Progenitor cell of endocrine pancreas (in vitro differentiated cells): ENCODE measurements around the gene EPM2AIP1. TPM values are rescaled to one million over a fixed set of nuclear protein-coding genes. Genes with fewer than 3 reads are reported as not detected.

Experiments used
- DNase-seq: peaks from one replicate; pipeline ENCODE4 v3.0.0; 2021; ENCODE audit warnings: low spot score; ENCODE audit not compliant: unreplicated experiment
- H3K27ac Mint-ChIP-seq: 2 replicates; pipeline ENCODE4 v1.8.0; 2021; ENCODE audit warnings: mild to moderate bottlenecking, moderate library complexity, mixed read lengths
- H3K27me3 Mint-ChIP-seq: 2 replicates; pipeline ENCODE4 v1.8.0; 2021; ENCODE audit warnings: mixed read lengths
- H3K36me3 Mint-ChIP-seq: 2 replicates; pipeline ENCODE4 v1.8.0; 2022; ENCODE audit warnings: mixed read lengths; ENCODE audit not compliant: insufficient read depth
- H3K4me1 Mint-ChIP-seq: 2 replicates; pipeline ENCODE4 v1.8.0; 2021; ENCODE audit warnings: low read depth, mixed read lengths
- H3K4me3 Mint-ChIP-seq: 2 replicates; pipeline ENCODE4 v1.8.0; 2021; ENCODE audit warnings: low read depth, mild to moderate bottlenecking, moderate library complexity, mixed read lengths
- H3K9me3 Mint-ChIP-seq: 2 replicates; pipeline ENCODE4 v1.8.0; 2021; ENCODE audit warnings: low read depth, mixed read lengths
- CTCF ChIP-seq: fragments of 200-600 bp; sonication (generic); IDR thresholded peaks from one replicate; pipeline ENCODE4 v1.5.0; 2021; ENCODE audit warnings: antibody characterized with exemption, mild to moderate bottlenecking; ENCODE audit not compliant: unreplicated experiment
- total RNA-seq: library from RNA; stranded (reverse); gene quantifications from 2 replicates; pipeline ENCODE4 v1.2.1, GENCODE V29; 2021

The EPM2AIP1 gene
- total RNA-seq, 1 donor from 2014 or later, result 29.7 TPM

GRCh38 chr3:36941658-36942057 lies 51.3 kb downstream of the EPM2AIP1 start:
- Mint-ChIP-seq H3K27ac (no peak overlapping the region), H3K27me3 (peaks cover 13% of the 10 kb centered on the region), H3K9me3 (peaks cover under 1% of the 10 kb centered on the region), H3K36me3 (peaks cover under 1% of the 10 kb centered on the region), H3K4me3 (no peak overlapping the region), H3K4me1 (peaks cover 18% of the 10 kb centered on the region)
- TF ChIP-seq CTCF, result no peak
- no peak for DNase-seq

DNA sequence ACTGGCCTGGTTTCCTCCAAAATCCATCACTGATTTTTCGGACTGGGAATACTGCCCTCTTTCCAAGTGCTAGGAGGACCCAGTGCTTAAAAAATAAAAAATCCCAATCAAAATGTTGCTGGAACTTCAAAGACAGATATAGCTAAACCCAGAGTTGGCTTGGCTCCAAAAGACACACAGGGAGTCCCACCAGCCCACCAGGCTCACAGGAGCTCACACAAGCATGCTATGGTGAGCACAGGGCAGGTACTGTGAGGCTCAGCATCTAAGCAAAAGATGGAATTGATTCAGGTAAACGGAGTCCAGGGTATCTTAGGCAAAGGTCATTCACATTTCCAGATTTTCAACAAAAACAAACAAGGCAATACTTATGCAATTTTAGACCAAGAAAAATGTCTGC lies 51.8 kb downstream of the EPM2AIP1 start:
- no peak overlapping the region for H3K27ac Mint-ChIP-seq
- H3K4me1 Mint-ChIP-seq, result peaks cover 18% of the 10 kb centered on the region
- H3K27me3 Mint-ChIP-seq, result peaks cover 13% of the 10 kb centered on the region
- H3K36me3 Mint-ChIP-seq, result no peaks in the 10 kb centered on the region
- no peak for TF ChIP-seq CTCF
- H3K4me3 Mint-ChIP-seq, result no peak overlapping the region
- no peak for DNase-seq
- no peaks in the 10 kb centered on the region for H3K9me3 Mint-ChIP-seq

DNA sequence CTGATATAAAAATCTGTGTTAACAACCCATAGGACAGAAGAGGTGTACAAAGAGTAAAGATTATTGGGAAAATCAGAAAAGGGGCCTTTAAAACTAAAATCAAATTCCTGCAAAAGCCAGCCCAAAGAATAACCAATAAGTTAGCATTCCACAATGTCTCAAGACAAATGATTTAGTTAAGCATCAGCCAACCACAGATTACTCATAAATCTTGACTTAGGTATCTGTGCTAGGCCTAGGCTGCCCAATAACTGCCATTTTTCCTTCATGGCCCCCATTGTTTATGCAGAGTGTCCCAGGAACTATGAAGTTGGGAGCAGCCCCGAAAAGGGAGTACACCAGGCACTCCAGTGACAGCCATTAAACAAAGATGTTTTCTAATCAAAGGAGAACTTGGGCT lies 55.4 kb downstream of the EPM2AIP1 start:
- Mint-ChIP-seq H3K4me3 (no peak overlapping the region), H3K4me1 (peaks cover 21% of the 10 kb centered on the region)

More for the DNA sequence above, 55.4 kb downstream of the EPM2AIP1 start:
- H3K27ac Mint-ChIP-seq, result no peak overlapping the region
- no peak for TF ChIP-seq CTCF
- peaks cover 11% of the 10 kb centered on the region for H3K36me3 Mint-ChIP-seq
- H3K9me3 Mint-ChIP-seq, result peaks cover 8% of the 10 kb centered on the region
- no peaks in the 10 kb centered on the region for H3K27me3 Mint-ChIP-seq
- no peak for DNase-seq

Other genes with a start within 250 kb of the EPM2AIP1 start
- gene DCLK3, start 228.6 kb downstream of the EPM2AIP1 start, total RNA-seq, result 0.11 and 0.12 TPM in 2 replicates
- 16.4 and 17.1 TPM in 2 replicates for gene TRANK1, start 48.1 kb downstream of the EPM2AIP1 start, total RNA-seq
- 43.8 and 46.9 TPM in 2 replicates for gene MLH1, start 387 bp upstream of the EPM2AIP1 start, total RNA-seq
- gene LRRFIP2, start 181.5 kb upstream of the EPM2AIP1 start, total RNA-seq, result 48.0 and 49.3 TPM in 2 replicates